ENCODE results near the gene ASPN.

ASPN gene

GRCh38 chr9:92407818-92408217 is 74.5 kb downstream of the ASPN start:
- DNase-seq: no peak

- DNase-seq: no peak
Observed at GRCh38 chr9:92406477-92406876, 75.8 kb downstream of the ASPN start.

Data from effector CD4-positive, alpha-beta T cell (primary cell).